GM23248 (cell line): ENCODE measurements around the gene DGKQ.

Source experiments
- EZH2 ChIP-seq: fragments of 200-600 bp; sonication (generic); IDR thresholded peaks from 2 replicates; pipeline ENCODE4 v1.6.1; 2018; ENCODE audit warnings: antibody characterized with exemption, mild to moderate bottlenecking; ENCODE audit not compliant: insufficient read depth, poor library complexity, severe bottlenecking
- EZH2phosphoT487 ChIP-seq: fragments of 200-600 bp; sonication (generic); IDR thresholded peaks from 2 replicates; pipeline ENCODE4 v1.6.1; 2018; ENCODE audit warnings: antibody characterized with exemption, moderate library complexity, mild to moderate bottlenecking, low read depth; ENCODE audit not compliant: insufficient read depth

- TF ChIP-seq EZH2phosphoT487 (no peak), EZH2 (no peak)
These were observed 6.9 kb downstream of the DGKQ start for GRCh38 chr4:966266-967112.
